Common myeloid progenitor, CD34-positive (primary cell): ENCODE results near the gene MYF5.
A peak's percentile ranks its signal among the peaks of the same experiment; 100 is the strongest.

Experiments used
- CTCF ChIA-PET: fragments of 350-600 bp; sonication (Branson Sonifier 250); formaldehyde crosslinking; loops from one replicate; lab custom pipeline; 2021; ENCODE audit warnings: antibody characterized with exemption; lab: Charles Lee
- POLR2A ChIA-PET: fragments of 350-600 bp; sonication (Branson Sonifier 250); formaldehyde crosslinking; loops from one replicate; lab custom pipeline; 2021; ENCODE audit warnings: antibody characterized with exemption; lab: Charles Lee
- DNase-seq, 3 donors: peaks; one replicate each; pipeline versions ENCODE4 v3.0.0 to v3.0.0-alpha.2; 2013
- H3K27ac ChIP-seq, 2 experiments: 1 replicate in 1 of 2; 2 replicates in 1 of 2; pipeline ENCODE4 v1.7.0; 2013; ENCODE audit warnings: inconsistent platforms in 2 of 2, low read length in 2 of 2, mild to moderate bottlenecking in 2 of 2, low read depth in 1 of 2, moderate library complexity in 1 of 2; ENCODE audit not compliant: severe bottlenecking in 2 of 2, insufficient read depth in 1 of 2, poor library complexity in 1 of 2
- H3K27me3 ChIP-seq, 5 experiments: replicated peaks in 2 of 5; 1 replicate in 3 of 5; 2 replicates in 2 of 5; pipeline versions ENCODE4 v1.6.1 to v1.7.0; 2013; ENCODE audit warnings: low read length in 4 of 5, mild to moderate bottlenecking in 2 of 5, moderate library complexity in 2 of 5, inconsistent platforms in 1 of 5; ENCODE audit not compliant: insufficient read depth in 5 of 5, control insufficient read depth in 4 of 5
- H3K36me3 ChIP-seq, 4 experiments: 1 replicate in 2 of 4; 2 replicates in 2 of 4; pipeline versions ENCODE4 v1.6.1 to v1.7.0; 2013; ENCODE audit warnings: low read length in 3 of 4, control low read depth in 1 of 4, mild to moderate bottlenecking in 1 of 4; ENCODE audit not compliant: control insufficient read depth in 4 of 4, insufficient read depth in 4 of 4
- H3K4me1 ChIP-seq, 4 experiments: 1 replicate in 3 of 4; 2 replicates in 1 of 4; pipeline versions ENCODE4 v1.6.1 to v1.7.1; 2013; ENCODE audit warnings: low read length in 3 of 4, mild to moderate bottlenecking in 3 of 4, control low read depth in 1 of 4, inconsistent platforms in 1 of 4, moderate library complexity in 1 of 4; ENCODE audit not compliant: control insufficient read depth in 4 of 4, insufficient read depth in 4 of 4; ENCODE audit errors: control extremely low read depth in 1 of 4
- H3K4me3 ChIP-seq, 7 experiments: 1 replicate in 4 of 7; 2 replicates in 3 of 7; pipeline versions ENCODE4 v1.5.1 to v1.7.0; 2013; ENCODE audit warnings: mild to moderate bottlenecking in 7 of 7, low read length in 6 of 7, moderate library complexity in 6 of 7, inconsistent platforms in 2 of 7, low read depth in 2 of 7, control low read depth in 1 of 7; ENCODE audit not compliant: insufficient read depth in 4 of 7, control insufficient read depth in 1 of 7; ENCODE audit errors: extremely low read depth in 1 of 7
- H3K9me3 ChIP-seq, 5 experiments: 1 replicate in 4 of 5; 2 replicates in 1 of 5; pipeline versions ENCODE4 v1.6.1 to v1.7.1; 2013; ENCODE audit warnings: low read length in 4 of 5, mild to moderate bottlenecking in 2 of 5, inconsistent platforms in 1 of 5, low read depth in 1 of 5, moderate library complexity in 1 of 5; ENCODE audit not compliant: control insufficient read depth in 4 of 5, insufficient read depth in 2 of 5; ENCODE audit errors: control extremely low read depth in 1 of 5
- whole genome bisulfite sequencing: methylation state at CpG from one replicate; pipeline ENCODE4 v1.1.5; 2013; ENCODE audit not compliant: insufficient coverage; 5-methylcytosine and 5-hydroxymethylcytosine counted together

MYF5 gene

GRCh38 chr12:80761838-80762237 is 45.1 kb downstream of the MYF5 start:
- Histone ChIP-seq H3K27me3 (peaks cover 0 to 3% (median 0%) of the 10 kb centered on the region in 5 experiments), H3K36me3 (no peaks in the 10 kb centered on the region), H3K9me3 (no peaks in the 10 kb centered on the region), H3K27ac (no peak overlapping the region), H3K4me1 (no peaks in the 10 kb centered on the region), H3K4me3 (no peak overlapping the region)
- ChIA-PET POLR2A (no interaction called here), CTCF (interaction anchor here (0.9 kb wide), 1 partner anchor 179 kb away, joined by 3 read pairs; no protein-coding TSS in a partner anchor)
- no peak for DNase-seq
- 98% methylated on average over 5 of the region's 5 CpGs for WGBS

- Histone ChIP-seq H3K4me1 (no peaks in the 10 kb centered on the region), H3K36me3 (no peaks in the 10 kb centered on the region), H3K27me3 (peaks cover 0 to 3% (median 0%) of the 10 kb centered on the region in 5 experiments), H3K27ac (no peak overlapping the region), H3K9me3 (no peaks in the 10 kb centered on the region), H3K4me3 (no peak overlapping the region)
- 0% methylated on average over 1 of the region's 4 CpGs for WGBS
- DNase-seq, result peak; percentile 53 to 75 (median 72)
- POLR2A ChIA-PET, result no interaction called here
- CTCF ChIA-PET, result interaction anchor here (0.9 to 1.1 kb wide), 3 partner anchors 183 to 1209 kb away, joined by 3 to 4 read pairs (median 3); no protein-coding TSS in a partner anchor
Measured at GRCh38 chr12:80763874-80764273, 47.2 kb downstream of the MYF5 start.

GRCh38 chr12:80766210-80766609 is 49.5 kb downstream of the MYF5 start:
- H3K9me3 ChIP-seq, result no peaks in the 10 kb centered on the region
- no peaks in the 10 kb centered on the region for H3K4me1 ChIP-seq
- ChIA-PET CTCF (no interaction called here), POLR2A (no interaction called here)
- no peaks in the 10 kb centered on the region for H3K36me3 ChIP-seq
- 100% methylated on average over 1 of the region's 1 CpG for WGBS
- H3K4me3 ChIP-seq, result no peak overlapping the region
- DNase-seq, result no peak
- peaks cover 0 to 3% (median 0%) of the 10 kb centered on the region in 5 experiments for H3K27me3 ChIP-seq
- H3K27ac ChIP-seq, result no peak overlapping the region

GRCh38 chr12:80766897-80767296 is 50.2 kb downstream of the MYF5 start:
- H3K36me3 ChIP-seq, result no peaks in the 10 kb centered on the region
- ChIA-PET POLR2A (no interaction called here), CTCF (no interaction called here)
- no peak for DNase-seq
- no peak overlapping the region for H3K27ac ChIP-seq
- H3K4me3 ChIP-seq, result no peak overlapping the region
- WGBS, result 100% methylated on average over 1 of the region's 2 CpGs
- H3K27me3 ChIP-seq, result no peaks in the 10 kb centered on the region
- H3K4me1 ChIP-seq, result no peaks in the 10 kb centered on the region
- H3K9me3 ChIP-seq, result no peaks in the 10 kb centered on the region
